GM19035 (cell line): ENCODE data around the gene PKMYT1.
A peak's percentile ranks its signal among the peaks of the same experiment; 100 is the strongest.

Experiments
- ATAC-seq: cut with Tn5 transposase; IDR thresholded peaks from one replicate; pipeline ENCODE4 v1.9.1; 2021; ENCODE audit not compliant: unreplicated experiment

PKMYT1 gene

GRCh38 chr16:2974319-2975056, 5.8 kb downstream of the PKMYT1 start:
- ATAC-seq, result no peak

- ATAC-seq, result no peak
Observed at GRCh38 chr16:2973605-2974318, 6.5 kb downstream of the PKMYT1 start.

GRCh38 chr16:2973093-2973492, 7.2 kb downstream of the PKMYT1 start:
- no peak for ATAC-seq

- ATAC-seq, result no peak
Observed at GRCh38 chr16:2971985-2972784, 8.1 kb downstream of the PKMYT1 start.

GRCh38 chr16:2971134-2971984, 8.9 kb downstream of the PKMYT1 start:
- ATAC-seq, result no peak

GRCh38 chr16:2970563-2970962, 9.7 kb downstream of the PKMYT1 start:
- ATAC-seq, result no peak

- peak; percentile 40 for ATAC-seq
Observed at GRCh38 chr16:2969545-2970521, 10.4 kb downstream of the PKMYT1 start.

GRCh38 chr16:2968738-2969544, 11.3 kb downstream of the PKMYT1 start, which contains the start of gene PAQR4:
Gene PAQR4, plus strand, starts transcription at chr16:2969348. Its CDS starts 327 bp downstream, at chr16:2969675.
- ATAC-seq, result peak; percentile 68

- no peak for ATAC-seq
Observed at GRCh38 chr16:2968368-2968737, 11.9 kb downstream of the PKMYT1 start.

- no peak for ATAC-seq
Observed at GRCh38 chr16:2967721-2968161, 12.5 kb downstream of the PKMYT1 start.

- no peak for ATAC-seq
Observed at GRCh38 chr16:2967211-2967631, 13.0 kb downstream of the PKMYT1 start.

GRCh38 chr16:2966808-2967191, 13.4 kb downstream of the PKMYT1 start:
- ATAC-seq, result no peak

GRCh38 chr16:2966043-2966807, 14.0 kb downstream of the PKMYT1 start:
- no peak for ATAC-seq

- no peak for ATAC-seq
Observed at GRCh38 chr16:2964475-2965336, 15.5 kb downstream of the PKMYT1 start.

GRCh38 chr16:2963723-2964474, 16.3 kb downstream of the PKMYT1 start, which contains the start of gene KREMEN2:
Gene KREMEN2, plus strand, starts transcription at chr16:2964275. Its CDS starts 246 bp downstream, at chr16:2964521.
- ATAC-seq, result no peak

GRCh38 chr16:2963074-2963722, 17.0 kb downstream of the PKMYT1 start:
- ATAC-seq, result no peak
